GM12878 (cell line): ENCODE measurements around the gene TMUB1. TPM values are rescaled to one million over a fixed set of nuclear protein-coding genes. Genes with fewer than 3 reads are reported as not detected.

Experiments used
- ATAC-seq: fragments of 200-7000 bp; cut with Tn5 transposase; 3 replicates; pipeline ENCODE4 v1.9.1; 2020; ENCODE audit warnings: mild to moderate bottlenecking, moderate library complexity
- BruUV-seq: library from RNA; stranded (reverse); fragments of 400-500 nt; replicated peaks from 2 replicates; lab custom pipeline; 2021; lab: Mats Ljungman, UMichigan
- CTCF ChIA-PET: fragments of 300-600 bp; sonication (Branson Sonifier 250); formaldehyde crosslinking; extraction: SDS; loops from one replicate; lab custom pipeline; 2021; ENCODE audit warnings: inconsistent platforms; lab: Yijun Ruan, JAX
- POLR2A ChIA-PET: fragments of 350-600 bp; formaldehyde crosslinking; extraction: SDS; loops from one replicate; lab custom pipeline; 2021; ENCODE audit warnings: inconsistent platforms; lab: Charles Lee
- RAD21 ChIA-PET: fragments of 300-600 bp; sonication (Branson Sonifier 250); formaldehyde crosslinking; loops from one replicate; lab custom pipeline; 2023; ENCODE audit warnings: antibody characterized with exemption; ENCODE audit not compliant: unreplicated experiment; lab: Charles Lee
- SMC1A ChIA-PET: fragments of 300-600 bp; sonication (Branson Sonifier 250); formaldehyde crosslinking; loops from one replicate; lab custom pipeline; 2023; ENCODE audit not compliant: unreplicated experiment, uncharacterized antibody; lab: Charles Lee
- DNase-seq: peaks from one replicate; pipeline ENCODE4 v3.0.0-alpha.2; 2011; ENCODE audit warnings: low read depth, low spot score
- FAIRE-seq: peaks from 3 replicates; lab custom pipeline; 2011; peaks lifted over from hg19 to GRCh38; lab: Jason Lieb, UNC
- H2AFZ ChIP-seq: 2 replicates; pipeline ENCODE4 v1.6.0; 2011; ENCODE audit warnings: low read depth, low read length, control low read depth; ENCODE audit not compliant: control insufficient read depth
- H3K27ac ChIP-seq: 2 replicates; pipeline ENCODE4 v1.5.1; 2011; ENCODE audit warnings: control low read depth; ENCODE audit not compliant: control insufficient read depth, insufficient read depth
- H3K27me3 ChIP-seq, 2 experiments: replicated peaks in 1 of 2; 2 replicates each; pipeline versions ENCODE4 v1.6.0 to v1.6.1; 2011; ENCODE audit warnings: low read length in 1 of 2; ENCODE audit not compliant: control insufficient read depth in 2 of 2, insufficient read depth in 2 of 2
- H3K36me3 ChIP-seq, 2 experiments: 2 replicates each; pipeline ENCODE4 v1.5.1; 2011; ENCODE audit warnings: low read length in 1 of 2; ENCODE audit not compliant: control insufficient read depth in 2 of 2, insufficient read depth in 2 of 2
- H3K4me1 ChIP-seq: 2 replicates; pipeline ENCODE4 v1.6.1; 2011; ENCODE audit warnings: mild to moderate bottlenecking, low read length, moderate library complexity, mixed read lengths; ENCODE audit not compliant: control insufficient read depth, insufficient read depth
- H3K4me2 ChIP-seq: 2 replicates; pipeline ENCODE4 v1.6.0; 2011; ENCODE audit warnings: control low read depth; ENCODE audit not compliant: control insufficient read depth, insufficient read depth
- H3K4me3 ChIP-seq: fragments of 200-600 bp; sonication (generic); 2 replicates; pipeline ENCODE4 v1.5.1; 2016
- H3K79me2 ChIP-seq: 2 replicates; pipeline ENCODE4 v1.6.0; 2011; ENCODE audit warnings: low read length; ENCODE audit not compliant: control insufficient read depth, insufficient read depth
- H3K9ac ChIP-seq: 2 replicates; pipeline ENCODE4 v1.8.0; 2011; ENCODE audit warnings: low read length, control low read depth, mixed read lengths; ENCODE audit not compliant: control insufficient read depth, insufficient read depth
- H3K9me3 ChIP-seq: replicated peaks from 3 replicates; pipeline ENCODE4 v1.5.1; 2011; ENCODE audit warnings: mild to moderate bottlenecking, low read length; ENCODE audit not compliant: control insufficient read depth, insufficient read depth
- H4K20me1 ChIP-seq: 2 replicates; pipeline ENCODE4 v1.6.0; 2011; ENCODE audit not compliant: control insufficient read depth, insufficient read depth
- EGR1 ChIP-seq, 2 experiments: IDR thresholded peaks; 1 replicate in 1 of 2; 2 replicates in 1 of 2; pipeline ENCODE4 v1.6.1; 2011 to 2012; ENCODE audit warnings: low read depth in 2 of 2, low read length in 2 of 2, borderline replicate concordance in 1 of 2, mild to moderate bottlenecking in 1 of 2, moderate library complexity in 1 of 2
- JUNB ChIP-seq: IDR thresholded peaks from 2 replicates; pipeline ENCODE4 v1.6.1; 2016; ENCODE audit warnings: antibody characterized with exemption, mild to moderate bottlenecking
- NFIC ChIP-seq: IDR thresholded peaks from 2 replicates; pipeline ENCODE4 v1.6.1; 2012; ENCODE audit warnings: low read depth, mild to moderate bottlenecking, inconsistent platforms, low read length, moderate library complexity
- PML ChIP-seq: IDR thresholded peaks from 2 replicates; pipeline ENCODE4 v1.6.1; 2012; ENCODE audit warnings: low read length, inconsistent platforms
- SIN3A ChIP-seq: IDR thresholded peaks from 2 replicates; pipeline ENCODE4 v1.6.1; 2012; ENCODE audit warnings: low read depth, low read length, improper control_type of control experiment
- SMAD5 ChIP-seq: IDR thresholded peaks from 2 replicates; pipeline ENCODE4 v1.6.1; 2016; ENCODE audit warnings: antibody characterized with exemption, low read depth
- SMC3 ChIP-seq: IDR thresholded peaks from 2 replicates; pipeline ENCODE4 v1.6.1; 2011; ENCODE audit warnings: low read length, improper control_type of control experiment, borderline replicate concordance
- TBL1XR1 ChIP-seq: IDR thresholded peaks from 2 replicates; pipeline ENCODE4 v1.6.1; 2012; ENCODE audit warnings: low read depth, low read length, improper control_type of control experiment
- ZNF274 ChIP-seq: IDR thresholded peaks from one replicate; pipeline ENCODE4 v1.8.0; 2011; ENCODE audit not compliant: insufficient read length, insufficient read depth
- WGBS: methylation state at CpG from one replicate; pipeline ENCODE4 v1.1.6; 2016; ENCODE audit warnings: low lambda C conversion rate; ENCODE audit not compliant: insufficient replicate concordance, insufficient coverage; ENCODE audit errors: missing lambda C conversion rate; 5-methylcytosine and 5-hydroxymethylcytosine counted together
- in situ Hi-C: fragments of 300-500 bp; cut with MboI; formaldehyde crosslinking; loops from 9 replicates; pipeline ENCODE4 v1.14.3; 2018; ENCODE audit warnings: mixed read lengths
- intact Hi-C: fragments of 100-400 bp; cut with micrococcal nuclease; formaldehyde crosslinking; loops from one replicate; pipeline ENCODE4 v1.14.2; 2022; ENCODE audit not compliant: unreplicated experiment
- polyA plus RNA-seq, 11 experiments: library from polyadenylated mRNA; depleted of rRNA in 4 of 11; unstranded in 6 of 11; stranded (reverse) in 5 of 11; fragments of >200 nt; fragmentation: Nextera tagmentation in 4 of 11; fragmentation: Illumina TruSeq in 1 of 11; extraction: Ambion mirVana in 4 of 11; extraction: Trizol in 1 of 11; gene quantifications; 1 replicate in 1 of 11; 2 replicates in 10 of 11; pipeline versions ENCODE4 v1.2.1 to v1.2.3, GENCODE V29; 2011 to 2016; ENCODE audit warnings: inconsistent platforms in 2 of 11, missing spikeins in 2 of 11, low read depth in 1 of 11
- total RNA-seq, 4 experiments: library from RNA; depleted of rRNA in 3 of 4; stranded (reverse); fragments of >200 nt in 3 of 4; fragmentation: Illumina TruSeq in 1 of 4; extraction: Trizol in 1 of 4; gene quantifications; 2 replicates each; pipeline versions ENCODE4 v1.2.1 to v1.2.3, GENCODE V29; 2013 to 2021
- TF ChIP-seq, protein P1 (sequence below): fragments of 450-650 bp; IDR thresholded peaks from 2 replicates; pipeline ENCODE4 v1.6.1; 2017; ENCODE audit warnings: mild to moderate bottlenecking, moderate library complexity

The TMUB1 gene
- total and polyA plus RNA-seq, 10 of the 15 experiments (the other 5 are each of a cell fraction or from before 2014, with no cell fraction given) = 0.27 to 79.5 (median 41.3) TPM; not detected in 1

DNA sequence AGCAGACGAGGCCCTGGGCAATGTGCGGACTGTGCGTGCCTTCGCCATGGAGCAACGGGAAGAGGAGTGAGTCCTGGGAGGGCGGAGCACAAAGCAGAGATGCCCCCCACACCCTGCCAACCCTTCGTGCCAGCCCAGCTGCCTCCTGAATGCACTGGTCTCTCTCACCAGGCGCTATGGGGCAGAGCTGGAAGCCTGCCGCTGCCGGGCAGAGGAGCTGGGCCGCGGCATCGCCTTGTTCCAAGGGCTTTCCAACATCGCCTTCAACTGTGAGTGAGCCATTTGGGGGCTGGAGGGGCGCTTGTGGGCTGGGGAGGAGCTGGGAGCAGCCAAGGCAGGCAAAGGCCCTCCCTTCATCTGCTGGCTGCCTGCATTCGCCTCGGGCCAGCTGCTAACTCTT, 47.4 kb downstream of the TMUB1 start:
- Histone ChIP-seq H3K9me3 (no peaks in the 10 kb centered on the region), H2AFZ (no peak overlapping the region), H3K27ac (no peak overlapping the region), H3K4me1 (no peaks in the 10 kb centered on the region; the same call in 1 of the 2 replicates), H3K9ac (no peak overlapping the region), H3K79me2 (no peaks in the 10 kb centered on the region), H3K36me3 (peaks cover 0 to 3% of the 10 kb centered on the region in 2 experiments; a peak in 1 of 4 replicates), H3K4me2 (no peak overlapping the region), H3K4me3 (no peak overlapping the region), H3K27me3 (no peaks in the 10 kb centered on the region), H4K20me1 (no peaks in the 10 kb centered on the region)
- ChIA-PET POLR2A (no interaction called here), SMC1A (no interaction called here), CTCF (no interaction called here), RAD21 (no interaction called here)
- in situ Hi-C loops (no loop called here), intact Hi-C loops (no loop called here)
- TF ChIP-seq JUNB (no peak), SMAD5 (no peak), EGR1 (IDR thresholded peaks at IDR 0.05; ENCODE audit: borderline replicate concordance in 1 of 2, low read depth in 2 of 2, low read length in 2 of 2) (no peak), PML (no peak), NFIC (no peak), SMC3 (no peak), TBL1XR1 (no peak), SIN3A (no peak), ZNF274 (no peak)
- TF ChIP-seq, protein P1, sequence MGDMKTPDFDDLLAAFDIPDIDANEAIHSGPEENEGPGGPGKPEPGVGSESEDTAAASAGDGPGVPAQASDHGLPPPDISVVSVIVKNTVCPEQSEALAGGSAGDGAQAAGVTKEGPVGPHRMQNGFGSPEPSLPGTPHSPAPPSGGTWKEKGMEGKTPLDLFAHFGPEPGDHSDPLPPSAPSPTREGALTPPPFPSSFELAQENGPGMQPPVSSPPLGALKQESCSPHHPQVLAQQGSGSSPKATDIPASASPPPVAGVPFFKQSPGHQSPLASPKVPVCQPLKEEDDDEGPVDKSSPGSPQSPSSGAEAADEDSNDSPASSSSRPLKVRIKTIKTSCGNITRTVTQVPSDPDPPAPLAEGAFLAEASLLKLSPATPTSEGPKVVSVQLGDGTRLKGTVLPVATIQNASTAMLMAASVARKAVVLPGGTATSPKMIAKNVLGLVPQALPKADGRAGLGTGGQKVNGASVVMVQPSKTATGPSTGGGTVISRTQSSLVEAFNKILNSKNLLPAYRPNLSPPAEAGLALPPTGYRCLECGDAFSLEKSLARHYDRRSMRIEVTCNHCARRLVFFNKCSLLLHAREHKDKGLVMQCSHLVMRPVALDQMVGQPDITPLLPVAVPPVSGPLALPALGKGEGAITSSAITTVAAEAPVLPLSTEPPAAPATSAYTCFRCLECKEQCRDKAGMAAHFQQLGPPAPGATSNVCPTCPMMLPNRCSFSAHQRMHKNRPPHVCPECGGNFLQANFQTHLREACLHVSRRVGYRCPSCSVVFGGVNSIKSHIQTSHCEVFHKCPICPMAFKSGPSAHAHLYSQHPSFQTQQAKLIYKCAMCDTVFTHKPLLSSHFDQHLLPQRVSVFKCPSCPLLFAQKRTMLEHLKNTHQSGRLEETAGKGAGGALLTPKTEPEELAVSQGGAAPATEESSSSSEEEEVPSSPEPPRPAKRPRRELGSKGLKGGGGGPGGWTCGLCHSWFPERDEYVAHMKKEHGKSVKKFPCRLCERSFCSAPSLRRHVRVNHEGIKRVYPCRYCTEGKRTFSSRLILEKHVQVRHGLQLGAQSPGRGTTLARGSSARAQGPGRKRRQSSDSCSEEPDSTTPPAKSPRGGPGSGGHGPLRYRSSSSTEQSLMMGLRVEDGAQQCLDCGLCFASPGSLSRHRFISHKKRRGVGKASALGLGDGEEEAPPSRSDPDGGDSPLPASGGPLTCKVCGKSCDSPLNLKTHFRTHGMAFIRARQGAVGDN = no peak
- FAIRE-seq = no peak
- BruUV-seq = no TSS peak
- no peak for DNase-seq
- WGBS = 87% methylated on average over 17 of the region's 17 CpGs
- no peak for ATAC-seq
